HepG2 (cell line): Measurements from ENCODE around the gene RILPL1. TPM values are rescaled to one million over a fixed set of nuclear protein-coding genes. Genes with fewer than 3 reads are reported as not detected.

Experiments
- ARNT2 ChIP-seq: sonication (generic); formaldehyde crosslinking; IDR thresholded peaks from 2 replicates; pipeline ENCODE4 v1.8.0; 2022; ENCODE audit warnings: mild to moderate bottlenecking, low read depth, missing genetic modification reagents, moderate library complexity
- CHD2 ChIP-seq: IDR thresholded peaks from 2 replicates; pipeline ENCODE4 v1.6.1; 2011; ENCODE audit warnings: low read depth, low read length, improper control_type of control experiment
- GABPB1 ChIP-seq: IDR thresholded peaks from 2 replicates; pipeline ENCODE4 v1.6.1; 2016; ENCODE audit warnings: mild to moderate bottlenecking, missing genetic modification reagents, moderate library complexity, missing compliant biosample characterization
- MAZ ChIP-seq, 2 experiments: sonication (generic) in 1 of 2; formaldehyde crosslinking in 1 of 2; IDR thresholded peaks; 2 replicates each; pipeline versions ENCODE4 v1.5.0 to v1.6.1; 2012 to 2020; ENCODE audit warnings: low read depth in 2 of 2, mild to moderate bottlenecking in 2 of 2, borderline replicate concordance in 1 of 2, improper control_type of control experiment in 1 of 2, low read length in 1 of 2, missing genetic modification reagents in 1 of 2, moderate library complexity in 1 of 2
- MEIS2 ChIP-seq: sonication (generic); formaldehyde crosslinking; IDR thresholded peaks from 2 replicates; pipeline ENCODE4 v1.9.0; 2021; ENCODE audit warnings: mild to moderate bottlenecking, missing genetic modification reagents
- NKX3-1 ChIP-seq: sonication (generic); formaldehyde crosslinking; IDR thresholded peaks from 2 replicates; pipeline ENCODE4 v1.5.0; 2020; ENCODE audit warnings: missing genetic modification reagents
- RELA ChIP-seq: sonication (generic); formaldehyde crosslinking; IDR thresholded peaks from 2 replicates; pipeline ENCODE4 v1.4.0; 2020; ENCODE audit warnings: missing genetic modification reagents
- ZBTB1 ChIP-seq: sonication (generic); formaldehyde crosslinking; IDR thresholded peaks from 2 replicates; pipeline ENCODE4 v1.4.0; 2020; ENCODE audit warnings: missing genetic modification reagents, borderline replicate concordance
- ZNF224 ChIP-seq: sonication (generic); formaldehyde crosslinking; IDR thresholded peaks from 2 replicates; pipeline ENCODE4 v1.5.0; 2020; ENCODE audit warnings: mild to moderate bottlenecking, missing genetic modification reagents
- ZNF234 ChIP-seq: sonication (generic); formaldehyde crosslinking; conservative IDR thresholded peaks from 2 replicates; pipeline ENCODE4 v1.5.1; 2020; ENCODE audit warnings: mild to moderate bottlenecking, missing genetic modification reagents
- ZNF256 ChIP-seq: sonication (generic); formaldehyde crosslinking; conservative IDR thresholded peaks from 2 replicates; pipeline ENCODE4 v1.4.0; 2020; ENCODE audit warnings: missing genetic modification reagents
- ZNF264 ChIP-seq: sonication (generic); formaldehyde crosslinking; IDR thresholded peaks from 2 replicates; pipeline ENCODE4 v1.4.0; 2020; ENCODE audit warnings: missing genetic modification reagents
- ZNF30 ChIP-seq: sonication (generic); formaldehyde crosslinking; IDR thresholded peaks from 2 replicates; pipeline ENCODE4 v1.5.0; 2020; ENCODE audit warnings: mild to moderate bottlenecking, missing genetic modification reagents
- ZNF772 ChIP-seq: sonication (generic); formaldehyde crosslinking; IDR thresholded peaks from 2 replicates; pipeline ENCODE4 v1.5.0; 2020; ENCODE audit warnings: mild to moderate bottlenecking, missing genetic modification reagents
- ZNF883 ChIP-seq: sonication (generic); formaldehyde crosslinking; IDR thresholded peaks from 2 replicates; pipeline ENCODE4 v1.5.1; 2020; ENCODE audit warnings: mild to moderate bottlenecking, missing genetic modification reagents; ENCODE audit errors: not compliant biosample characterization
- ZSCAN12 ChIP-seq: sonication (generic); formaldehyde crosslinking; IDR thresholded peaks from 2 replicates; pipeline ENCODE4 v1.9.0; 2021; ENCODE audit warnings: mild to moderate bottlenecking, missing genetic modification reagents
- polyA plus RNA-seq, 8 experiments: library from polyadenylated mRNA; depleted of rRNA in 3 of 8; stranded (reverse) in 7 of 8; unstranded in 1 of 8; fragments of >200 nt; fragmentation: Illumina TruSeq in 4 of 8; extraction: Trizol in 4 of 8; gene quantifications; 2 replicates each; pipeline versions ENCODE4 v1.2.1 to v1.2.3, GENCODE V29; 2011 to 2016; ENCODE audit warnings: low read depth in 4 of 8, missing spikeins in 1 of 8, mixed read lengths in 1 of 8; ENCODE audit not compliant: insufficient read depth in 1 of 8
- total RNA-seq, 5 experiments: library from RNA; depleted of rRNA; stranded (reverse); fragments of >200 nt; fragmentation: Illumina TruSeq; extraction: Trizol; gene quantifications; 2 replicates each; pipeline ENCODE4 v1.2.3, GENCODE V29; 2016; ENCODE audit warnings: low read depth in 1 of 5
- TF ChIP-seq, protein P1 (sequence below): IDR thresholded peaks from 2 replicates; pipeline ENCODE4 v1.6.1; 2016
- TF ChIP-seq, protein P2 (sequence below): sonication (generic); formaldehyde crosslinking; IDR thresholded peaks from 2 replicates; pipeline ENCODE4 v1.8.1; 2023; ENCODE audit warnings: mild to moderate bottlenecking, missing genetic modification reagents
- TF ChIP-seq, protein P3 (sequence below): sonication (generic); formaldehyde crosslinking; IDR thresholded peaks from 2 replicates; pipeline ENCODE4 v1.5.0; 2020; ENCODE audit warnings: mild to moderate bottlenecking, missing genetic modification reagents, moderate library complexity
- TF ChIP-seq, protein P4 (sequence below): sonication (generic); formaldehyde crosslinking; IDR thresholded peaks from 2 replicates; pipeline ENCODE4 v1.5.1; 2020; ENCODE audit warnings: mild to moderate bottlenecking, missing genetic modification reagents, moderate library complexity

The RILPL1 gene
- total and polyA plus RNA-seq, 2 of the 13 experiments (the other 11 are each of a cell fraction or from before 2014, with no cell fraction given): 5.8 to 28.4 TPM

DNA sequence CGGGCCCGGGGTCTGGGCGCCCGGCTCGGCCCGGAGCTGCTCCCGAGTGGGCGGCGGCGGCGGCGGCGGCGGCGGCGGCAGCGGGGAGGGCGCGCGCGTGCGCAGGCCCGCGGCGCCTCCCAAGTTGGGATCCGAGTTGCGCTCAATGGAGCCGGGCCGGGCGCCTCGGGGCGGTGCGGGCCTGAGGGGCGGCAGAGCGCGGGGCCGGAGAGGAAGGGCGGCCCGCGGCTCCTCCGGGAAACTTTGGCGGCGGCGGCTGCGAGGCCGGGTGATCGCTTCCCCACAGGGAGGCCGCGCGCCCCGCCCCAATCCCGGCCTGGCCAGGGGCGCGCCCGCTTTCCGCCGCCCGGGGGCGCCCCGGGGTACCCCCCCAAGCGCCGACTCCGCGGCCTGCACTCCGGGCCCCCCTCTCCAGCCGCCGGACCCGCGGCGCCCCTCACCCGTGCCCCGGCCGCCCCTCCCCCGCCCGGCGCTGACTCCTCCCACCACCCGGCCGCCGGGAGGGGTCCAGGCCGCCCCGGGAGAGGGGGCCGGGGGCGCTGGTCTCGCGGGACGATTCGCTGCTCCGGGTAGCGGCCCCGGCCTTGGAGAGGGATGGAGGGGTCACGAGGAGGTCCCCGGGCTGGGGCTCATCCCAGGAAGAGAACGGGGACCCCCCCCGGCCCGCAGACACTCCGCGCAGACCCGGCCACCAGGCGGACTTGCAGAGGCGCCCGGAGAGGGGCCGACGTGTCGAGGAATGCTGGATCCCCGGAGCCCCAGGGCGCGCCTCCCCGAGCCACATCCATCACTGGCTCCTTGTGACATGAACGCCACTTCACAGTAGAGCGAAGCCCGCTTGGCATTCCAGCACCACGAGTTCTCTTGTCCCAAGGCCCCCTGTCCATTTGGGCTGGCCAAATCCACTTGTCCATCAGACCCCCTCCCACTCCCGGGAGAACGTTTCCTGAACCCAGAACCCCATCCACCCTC lies at the start of gene RILPL1 (continued):
- TF ChIP-seq ZNF224 (CRISPR knock-in tag) (no peak), RELA (no peak), MAZ (IDR thresholded peaks at IDR 0.05; ENCODE audit: borderline replicate concordance, low read depth, low read length) (0 out of 2 replicates have a peak, but pooled peaks have one; percentile 10), MAZ (CRISPR knock-in tag; IDR thresholded peaks at IDR 0.05; ENCODE audit: low read depth) (peak; percentile 77; the same call in 1 of the 2 replicates), ZNF234 (CRISPR knock-in tag) (no peak), NKX3-1 (CRISPR knock-in tag) (no peak), ZBTB1 (no peak), ZSCAN12 (CRISPR knock-in tag) (no peak), CHD2 (peak; percentile 76), ARNT2 (peak; percentile 47; the same call in 1 of the 2 replicates), ZNF264 (CRISPR knock-in tag) (peak; percentile 31; the same call in 1 of the 2 replicates), ZNF883 (CRISPR knock-in tag) (no peak), ZNF30 (CRISPR knock-in tag) (no peak), GABPB1 (CRISPR knock-in tag) (peak; percentile 49; the same call in 1 of the 2 replicates), ZNF772 (0 out of 2 replicates have a peak, but pooled peaks have one; percentile 30), ZNF256 (no peak), MEIS2 (CRISPR knock-in tag) (peak; percentile 9; the same call in 1 of the 2 replicates)
- TF ChIP-seq, protein P1, sequence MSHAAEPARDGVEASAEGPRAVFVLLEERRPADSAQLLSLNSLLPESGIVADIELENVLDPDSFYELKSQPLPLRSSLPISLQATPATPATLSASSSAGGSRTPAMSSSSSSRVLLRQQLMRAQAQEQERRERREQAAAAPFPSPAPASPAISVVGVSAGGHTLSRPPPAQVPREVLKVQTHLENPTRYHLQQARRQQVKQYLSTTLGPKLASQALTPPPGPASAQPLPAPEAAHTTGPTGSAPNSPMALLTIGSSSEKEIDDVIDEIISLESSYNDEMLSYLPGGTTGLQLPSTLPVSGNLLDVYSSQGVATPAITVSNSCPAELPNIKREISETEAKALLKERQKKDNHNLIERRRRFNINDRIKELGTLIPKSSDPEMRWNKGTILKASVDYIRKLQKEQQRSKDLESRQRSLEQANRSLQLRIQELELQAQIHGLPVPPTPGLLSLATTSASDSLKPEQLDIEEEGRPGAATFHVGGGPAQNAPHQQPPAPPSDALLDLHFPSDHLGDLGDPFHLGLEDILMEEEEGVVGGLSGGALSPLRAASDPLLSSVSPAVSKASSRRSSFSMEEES (CRISPR knock-in tag): 0 out of 2 replicates have a peak, but pooled peaks have one; percentile 32
- TF ChIP-seq, protein P2, sequence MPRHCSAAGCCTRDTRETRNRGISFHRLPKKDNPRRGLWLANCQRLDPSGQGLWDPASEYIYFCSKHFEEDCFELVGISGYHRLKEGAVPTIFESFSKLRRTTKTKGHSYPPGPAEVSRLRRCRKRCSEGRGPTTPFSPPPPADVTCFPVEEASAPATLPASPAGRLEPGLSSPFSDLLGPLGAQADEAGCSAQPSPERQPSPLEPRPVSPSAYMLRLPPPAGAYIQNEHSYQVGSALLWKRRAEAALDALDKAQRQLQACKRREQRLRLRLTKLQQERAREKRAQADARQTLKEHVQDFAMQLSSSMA (CRISPR knock-in tag): no peak
- TF ChIP-seq, protein P3, sequence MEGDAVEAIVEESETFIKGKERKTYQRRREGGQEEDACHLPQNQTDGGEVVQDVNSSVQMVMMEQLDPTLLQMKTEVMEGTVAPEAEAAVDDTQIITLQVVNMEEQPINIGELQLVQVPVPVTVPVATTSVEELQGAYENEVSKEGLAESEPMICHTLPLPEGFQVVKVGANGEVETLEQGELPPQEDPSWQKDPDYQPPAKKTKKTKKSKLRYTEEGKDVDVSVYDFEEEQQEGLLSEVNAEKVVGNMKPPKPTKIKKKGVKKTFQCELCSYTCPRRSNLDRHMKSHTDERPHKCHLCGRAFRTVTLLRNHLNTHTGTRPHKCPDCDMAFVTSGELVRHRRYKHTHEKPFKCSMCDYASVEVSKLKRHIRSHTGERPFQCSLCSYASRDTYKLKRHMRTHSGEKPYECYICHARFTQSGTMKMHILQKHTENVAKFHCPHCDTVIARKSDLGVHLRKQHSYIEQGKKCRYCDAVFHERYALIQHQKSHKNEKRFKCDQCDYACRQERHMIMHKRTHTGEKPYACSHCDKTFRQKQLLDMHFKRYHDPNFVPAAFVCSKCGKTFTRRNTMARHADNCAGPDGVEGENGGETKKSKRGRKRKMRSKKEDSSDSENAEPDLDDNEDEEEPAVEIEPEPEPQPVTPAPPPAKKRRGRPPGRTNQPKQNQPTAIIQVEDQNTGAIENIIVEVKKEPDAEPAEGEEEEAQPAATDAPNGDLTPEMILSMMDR (CRISPR knock-in tag): peak; percentile 2; the same call in 1 of the 2 replicates
- TF ChIP-seq, protein P4, sequence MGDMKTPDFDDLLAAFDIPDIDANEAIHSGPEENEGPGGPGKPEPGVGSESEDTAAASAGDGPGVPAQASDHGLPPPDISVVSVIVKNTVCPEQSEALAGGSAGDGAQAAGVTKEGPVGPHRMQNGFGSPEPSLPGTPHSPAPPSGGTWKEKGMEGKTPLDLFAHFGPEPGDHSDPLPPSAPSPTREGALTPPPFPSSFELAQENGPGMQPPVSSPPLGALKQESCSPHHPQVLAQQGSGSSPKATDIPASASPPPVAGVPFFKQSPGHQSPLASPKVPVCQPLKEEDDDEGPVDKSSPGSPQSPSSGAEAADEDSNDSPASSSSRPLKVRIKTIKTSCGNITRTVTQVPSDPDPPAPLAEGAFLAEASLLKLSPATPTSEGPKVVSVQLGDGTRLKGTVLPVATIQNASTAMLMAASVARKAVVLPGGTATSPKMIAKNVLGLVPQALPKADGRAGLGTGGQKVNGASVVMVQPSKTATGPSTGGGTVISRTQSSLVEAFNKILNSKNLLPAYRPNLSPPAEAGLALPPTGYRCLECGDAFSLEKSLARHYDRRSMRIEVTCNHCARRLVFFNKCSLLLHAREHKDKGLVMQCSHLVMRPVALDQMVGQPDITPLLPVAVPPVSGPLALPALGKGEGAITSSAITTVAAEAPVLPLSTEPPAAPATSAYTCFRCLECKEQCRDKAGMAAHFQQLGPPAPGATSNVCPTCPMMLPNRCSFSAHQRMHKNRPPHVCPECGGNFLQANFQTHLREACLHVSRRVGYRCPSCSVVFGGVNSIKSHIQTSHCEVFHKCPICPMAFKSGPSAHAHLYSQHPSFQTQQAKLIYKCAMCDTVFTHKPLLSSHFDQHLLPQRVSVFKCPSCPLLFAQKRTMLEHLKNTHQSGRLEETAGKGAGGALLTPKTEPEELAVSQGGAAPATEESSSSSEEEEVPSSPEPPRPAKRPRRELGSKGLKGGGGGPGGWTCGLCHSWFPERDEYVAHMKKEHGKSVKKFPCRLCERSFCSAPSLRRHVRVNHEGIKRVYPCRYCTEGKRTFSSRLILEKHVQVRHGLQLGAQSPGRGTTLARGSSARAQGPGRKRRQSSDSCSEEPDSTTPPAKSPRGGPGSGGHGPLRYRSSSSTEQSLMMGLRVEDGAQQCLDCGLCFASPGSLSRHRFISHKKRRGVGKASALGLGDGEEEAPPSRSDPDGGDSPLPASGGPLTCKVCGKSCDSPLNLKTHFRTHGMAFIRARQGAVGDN (CRISPR knock-in tag): peak; percentile 75
